SU-DHL-6 (cell line): ENCODE results near the gene HPCAL4.

Experiments
- EZH2phosphoT487 ChIP-seq: fragments of 200-600 bp; sonication (generic), shearing (Covaris generic); conservative IDR thresholded peaks from 2 replicates; pipeline ENCODE4 v1.6.1; 2018; ENCODE audit warnings: mild to moderate bottlenecking, antibody characterized with exemption, low read length, moderate library complexity, mixed read lengths
- TF ChIP-seq, protein P1 (sequence below): fragments of 200-600 bp; sonication (generic); IDR thresholded peaks from one replicate; pipeline ENCODE4 v1.5.1; 2017; ENCODE audit warnings: antibody characterized with exemption, mild to moderate bottlenecking, low read length, moderate library complexity; ENCODE audit not compliant: insufficient read depth, poor library complexity, severe bottlenecking

DNA sequence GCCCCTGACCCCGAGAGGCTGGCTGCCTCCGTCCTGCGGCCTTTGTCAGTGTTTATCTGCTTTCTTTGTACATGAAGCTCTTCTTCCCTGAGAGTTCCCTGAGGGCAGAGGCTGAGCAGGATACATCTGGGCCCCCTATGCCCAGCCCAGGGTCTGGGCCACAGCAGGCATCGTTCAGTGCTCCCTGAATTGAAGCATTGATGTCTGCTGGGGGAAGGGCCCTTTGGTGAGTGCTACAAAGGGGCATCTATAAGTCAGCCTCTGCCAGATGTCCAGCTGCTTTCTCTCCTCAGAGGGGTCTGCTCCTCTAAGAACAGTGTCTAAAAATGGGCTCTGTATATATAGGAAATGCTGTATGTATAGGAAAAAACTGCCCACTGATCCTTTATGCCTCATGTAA, 53.9 kb downstream of the HPCAL4 start:
- TF ChIP-seq, protein P1, sequence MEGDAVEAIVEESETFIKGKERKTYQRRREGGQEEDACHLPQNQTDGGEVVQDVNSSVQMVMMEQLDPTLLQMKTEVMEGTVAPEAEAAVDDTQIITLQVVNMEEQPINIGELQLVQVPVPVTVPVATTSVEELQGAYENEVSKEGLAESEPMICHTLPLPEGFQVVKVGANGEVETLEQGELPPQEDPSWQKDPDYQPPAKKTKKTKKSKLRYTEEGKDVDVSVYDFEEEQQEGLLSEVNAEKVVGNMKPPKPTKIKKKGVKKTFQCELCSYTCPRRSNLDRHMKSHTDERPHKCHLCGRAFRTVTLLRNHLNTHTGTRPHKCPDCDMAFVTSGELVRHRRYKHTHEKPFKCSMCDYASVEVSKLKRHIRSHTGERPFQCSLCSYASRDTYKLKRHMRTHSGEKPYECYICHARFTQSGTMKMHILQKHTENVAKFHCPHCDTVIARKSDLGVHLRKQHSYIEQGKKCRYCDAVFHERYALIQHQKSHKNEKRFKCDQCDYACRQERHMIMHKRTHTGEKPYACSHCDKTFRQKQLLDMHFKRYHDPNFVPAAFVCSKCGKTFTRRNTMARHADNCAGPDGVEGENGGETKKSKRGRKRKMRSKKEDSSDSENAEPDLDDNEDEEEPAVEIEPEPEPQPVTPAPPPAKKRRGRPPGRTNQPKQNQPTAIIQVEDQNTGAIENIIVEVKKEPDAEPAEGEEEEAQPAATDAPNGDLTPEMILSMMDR: no peak
- TF ChIP-seq EZH2phosphoT487: no peak
